SU-DHL-6 (cell line): ENCODE measurements around the gene TOMM40.

Experiments
- H2AFZ ChIP-seq: fragments of 200-600 bp; sonication (generic); 2 replicates; pipeline ENCODE4 v1.6.1; 2014; ENCODE audit warnings: low read depth, mild to moderate bottlenecking, moderate library complexity, mixed read lengths, antibody characterized with exemption, low read length; ENCODE audit not compliant: severe bottlenecking
- H3F3A ChIP-seq: fragments of 200-600 bp; shearing (Covaris generic); 2 replicates; pipeline ENCODE4 v1.6.0; 2016; ENCODE audit warnings: antibody characterized with exemption, mild to moderate bottlenecking; ENCODE audit not compliant: insufficient read depth
- H3K27ac ChIP-seq: fragments of 200-600 bp; sonication (generic); 2 replicates; pipeline ENCODE4 v1.5.1; 2016; ENCODE audit warnings: low read depth, mild to moderate bottlenecking, low read length, moderate library complexity, mixed read lengths
- H3K27me3 ChIP-seq: fragments of 200-600 bp; sonication (generic), shearing (Covaris generic); 2 replicates; pipeline ENCODE4 v1.6.0; 2014; ENCODE audit warnings: mild to moderate bottlenecking, low read length
- H3K36me3 ChIP-seq: fragments of 200-600 bp; sonication (generic); 2 replicates; pipeline ENCODE4 v1.6.1; 2014; ENCODE audit warnings: mild to moderate bottlenecking, low read length, mixed read lengths
- H3K4me2 ChIP-seq: fragments of 300-600, 200-600 bp; shearing (Covaris generic), sonication (generic); 2 replicates; pipeline ENCODE4 v1.6.0; 2014; ENCODE audit warnings: low read length, low read depth, mild to moderate bottlenecking; ENCODE audit not compliant: poor library complexity, severe bottlenecking
- H3K4me3 ChIP-seq: fragments of 200-600 bp; sonication (generic); 2 replicates; pipeline ENCODE4 v1.5.1; 2014; ENCODE audit warnings: antibody characterized with exemption, low read length, mild to moderate bottlenecking, mixed read lengths; ENCODE audit not compliant: insufficient read depth, poor library complexity, severe bottlenecking
- H3K79me2 ChIP-seq: fragments of 200-600 bp; sonication (generic); 2 replicates; pipeline ENCODE4 v1.6.1; 2014; ENCODE audit warnings: mild to moderate bottlenecking, low read length, moderate library complexity; ENCODE audit not compliant: insufficient read depth
- H3K9ac ChIP-seq: fragments of 200-600 bp; sonication (generic); 2 replicates; pipeline ENCODE4 v1.7.0; 2014; ENCODE audit warnings: mild to moderate bottlenecking, low read length
- H3K9me2 ChIP-seq: fragments of 200-600 bp; sonication (generic); replicated peaks from 2 replicates; pipeline ENCODE4 v1.6.1; 2014; ENCODE audit warnings: low read length; ENCODE audit not compliant: insufficient read depth
- H3K9me3 ChIP-seq: fragments of 200-600 bp; sonication (generic); 2 replicates; pipeline ENCODE4 v1.6.1; 2014; ENCODE audit warnings: low read length, mixed read lengths; ENCODE audit not compliant: insufficient read depth
- H4K20me1 ChIP-seq: fragments of 200-600 bp; sonication (generic); 2 replicates; pipeline ENCODE4 v1.6.1; 2014; ENCODE audit warnings: low read depth, mild to moderate bottlenecking, antibody characterized with exemption, low read length, moderate library complexity, mixed read lengths
- CTCF ChIP-seq: fragments of 200-600 bp; sonication (generic); IDR thresholded peaks from one replicate; pipeline ENCODE4 v1.5.1; 2017; ENCODE audit warnings: antibody characterized with exemption, mild to moderate bottlenecking, low read length, moderate library complexity; ENCODE audit not compliant: insufficient read depth, poor library complexity, severe bottlenecking
- EZH2phosphoT487 ChIP-seq: fragments of 200-600 bp; sonication (generic), shearing (Covaris generic); conservative IDR thresholded peaks from 2 replicates; pipeline ENCODE4 v1.6.1; 2018; ENCODE audit warnings: mild to moderate bottlenecking, antibody characterized with exemption, low read length, moderate library complexity, mixed read lengths

Gene TOMM40

GRCh38 chr19:44942067-44942571 lies 51.1 kb downstream of the TOMM40 start, which contains the start of gene APOC4:
Gene APOC4 (plus strand): TSS chr19:44942237. CDS start chr19:44942278, 41 bp downstream.
- no peaks in the 10 kb centered on the region for H3K9me2 ChIP-seq
- H3K9ac ChIP-seq = no peak within 1 kb of the TSS
- no peaks in the 10 kb centered on the region for H3K36me3 ChIP-seq
- no peak within 1 kb of the TSS for H3K4me2 ChIP-seq
- TF ChIP-seq CTCF (no peak), EZH2phosphoT487 (no peak)
- H3K27ac ChIP-seq = no peak within 1 kb of the TSS
- no peaks in the 10 kb centered on the region for H3K79me2 ChIP-seq
- H3K4me3 ChIP-seq = no peak within 1 kb of the TSS
- H4K20me1 ChIP-seq = no peaks in the 10 kb centered on the region
- H3F3A ChIP-seq = no peaks in the 10 kb centered on the region
- no peaks in the 10 kb centered on the region for H3K9me3 ChIP-seq
- H3K27me3 ChIP-seq = no peaks in the 10 kb centered on the region
- no peak within 1 kb of the TSS for H2AFZ ChIP-seq

- Histone ChIP-seq H3K36me3 (no peaks in the 10 kb centered on the region), H2AFZ (peak overlapping the region; percentile 45), H3K27ac (no peak overlapping the region), H3K4me2 (no peak overlapping the region), H3F3A (no peaks in the 10 kb centered on the region), H3K9me3 (no peaks in the 10 kb centered on the region), H3K27me3 (no peaks in the 10 kb centered on the region), H4K20me1 (no peaks in the 10 kb centered on the region), H3K9ac (no peak overlapping the region), H3K79me2 (no peaks in the 10 kb centered on the region), H3K9me2 (no peaks in the 10 kb centered on the region), H3K4me3 (no peak overlapping the region)
- TF ChIP-seq CTCF (no peak), EZH2phosphoT487 (no peak)
Measured at GRCh38 chr19:44943801-44944249, 52.8 kb downstream of the TOMM40 start.

GRCh38 chr19:44947041-44947581 lies 56.1 kb downstream of the TOMM40 start:
- Histone ChIP-seq H4K20me1 (no peaks in the 10 kb centered on the region), H3K79me2 (no peaks in the 10 kb centered on the region), H3K36me3 (no peaks in the 10 kb centered on the region), H2AFZ (no peak overlapping the region), H3F3A (peaks cover 4% of the 10 kb centered on the region; the same call in 1 of the 2 replicates), H3K4me2 (no peak overlapping the region), H3K27ac (no peak overlapping the region), H3K9ac (no peak overlapping the region), H3K9me2 (no peaks in the 10 kb centered on the region), H3K9me3 (no peaks in the 10 kb centered on the region), H3K27me3 (no peaks in the 10 kb centered on the region), H3K4me3 (no peak overlapping the region)
- TF ChIP-seq EZH2phosphoT487 (no peak), CTCF (no peak)
